KBM-7 (cell line): ENCODE data around the gene SRRD.
"Not testable (repeated sequence)": the region's sequence is repeated elsewhere in the genome, so short reads cannot be mapped to it uniquely, and the experiment has no call there.

Experiments used
- DNase-seq: peaks from one replicate; pipeline ENCODE4 v3.0.0-alpha.2; 2015
- in situ Hi-C: fragments of 300-500 bp; cut with MboI; formaldehyde crosslinking; loops from 2 replicates; pipeline ENCODE4 v1.14.3; 2020; ENCODE audit warnings: low sequenced_read_pairs, low pct_unique_long_range_greater_than_20kb, mixed read lengths

SRRD gene

DNA sequence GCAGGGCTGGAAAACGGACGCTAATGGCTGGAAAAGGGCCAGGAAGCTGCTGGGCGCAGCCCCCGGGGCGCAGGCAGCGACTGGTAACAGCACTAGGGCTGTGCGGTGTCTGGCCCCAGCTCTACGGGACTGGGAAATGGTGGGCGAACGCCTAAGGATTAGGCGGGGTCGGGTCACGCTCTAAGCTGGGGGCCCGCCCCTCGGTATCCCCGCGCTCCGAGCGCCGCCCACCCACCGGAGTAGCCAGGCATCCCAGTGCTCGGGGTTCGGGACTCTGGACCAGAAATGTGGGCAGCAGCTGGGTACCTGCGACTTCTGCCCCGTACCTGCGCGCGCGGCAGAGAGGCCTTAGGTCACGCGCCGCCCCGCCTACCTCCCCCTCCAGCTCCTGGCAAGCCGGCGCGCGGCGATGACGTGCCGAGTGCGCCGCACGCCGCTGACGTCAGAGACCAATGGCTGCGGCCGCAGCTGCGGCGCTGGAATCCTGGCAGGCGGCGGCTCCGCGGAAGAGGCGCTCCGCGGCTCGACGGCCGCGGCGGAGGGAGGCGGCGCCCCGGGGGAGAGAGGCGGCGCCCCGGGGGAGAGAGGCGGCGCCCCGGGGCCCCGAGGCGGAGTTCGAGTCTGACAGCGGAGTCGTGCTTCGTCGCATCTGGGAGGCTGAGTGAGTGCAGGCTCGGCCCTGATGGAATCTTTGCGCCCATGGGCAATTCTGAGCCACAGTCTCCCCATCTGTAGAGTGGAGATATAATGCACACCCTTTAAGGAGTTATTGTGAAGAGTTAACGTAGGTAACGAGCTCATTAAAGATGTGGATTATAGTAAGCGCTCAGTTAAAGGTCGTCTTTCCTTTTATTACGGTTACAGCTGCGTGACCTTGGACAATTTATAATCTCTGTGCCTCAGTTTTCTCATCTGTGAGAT is at the start of gene SRRD, which contains the start of gene HPS4:
Gene SRRD (plus strand): TSS at position 439 of the 921 bp plus-strand sequence. CDS start 14 bp downstream, at position 453.
Gene HPS4 (minus strand): TSS at position 345 of the 921 bp plus-strand sequence. CDS start 2,021 bp downstream, outside the sequence.
- peak; percentile 92 for DNase-seq
- in situ Hi-C loops, result no loop called here

DNA sequence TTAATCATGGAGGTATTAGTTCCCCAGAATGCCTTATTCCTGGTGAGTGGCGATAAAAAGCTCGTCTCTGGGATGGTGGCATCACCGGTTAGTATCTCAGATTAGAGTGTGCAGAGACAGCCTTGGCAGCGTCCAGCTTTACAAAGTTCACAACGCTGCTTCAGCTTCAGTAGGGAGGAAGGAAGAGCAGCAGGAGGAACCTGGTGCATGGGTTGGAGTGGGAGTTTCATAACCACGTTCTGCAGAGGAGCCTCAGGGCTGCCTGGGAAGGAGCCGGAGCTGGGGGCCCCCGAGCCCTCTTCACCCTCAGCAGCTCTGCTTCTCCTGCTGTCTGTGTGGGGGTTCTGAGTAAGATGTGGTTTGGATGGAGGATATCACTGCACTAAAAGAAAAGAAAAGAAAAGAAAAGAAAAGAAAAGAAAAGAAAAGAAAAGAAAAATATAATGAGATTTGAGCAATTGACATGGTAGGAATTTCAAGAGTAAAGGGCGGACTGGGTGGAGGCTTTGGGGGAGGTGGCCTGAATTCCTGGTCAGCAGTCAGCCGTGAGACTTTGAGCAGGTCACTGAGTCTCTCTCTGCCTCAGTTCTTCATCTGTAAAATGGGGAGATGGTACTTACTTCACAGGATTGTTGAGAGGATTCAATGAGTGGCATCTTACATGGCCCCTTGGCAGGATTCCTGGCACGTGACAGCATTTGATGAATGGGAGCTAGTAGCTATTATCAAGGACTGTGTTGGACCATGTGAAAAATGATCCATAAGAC is 48.2 kb upstream of the SRRD start:
- DNase-seq, result peak; percentile 55
- in situ Hi-C loops, result no loop called here

- in situ Hi-C loops, result no loop called here
- no peak for DNase-seq
Measured at GRCh38 chr22:26436903-26437515, 46.7 kb upstream of the SRRD start.

DNA sequence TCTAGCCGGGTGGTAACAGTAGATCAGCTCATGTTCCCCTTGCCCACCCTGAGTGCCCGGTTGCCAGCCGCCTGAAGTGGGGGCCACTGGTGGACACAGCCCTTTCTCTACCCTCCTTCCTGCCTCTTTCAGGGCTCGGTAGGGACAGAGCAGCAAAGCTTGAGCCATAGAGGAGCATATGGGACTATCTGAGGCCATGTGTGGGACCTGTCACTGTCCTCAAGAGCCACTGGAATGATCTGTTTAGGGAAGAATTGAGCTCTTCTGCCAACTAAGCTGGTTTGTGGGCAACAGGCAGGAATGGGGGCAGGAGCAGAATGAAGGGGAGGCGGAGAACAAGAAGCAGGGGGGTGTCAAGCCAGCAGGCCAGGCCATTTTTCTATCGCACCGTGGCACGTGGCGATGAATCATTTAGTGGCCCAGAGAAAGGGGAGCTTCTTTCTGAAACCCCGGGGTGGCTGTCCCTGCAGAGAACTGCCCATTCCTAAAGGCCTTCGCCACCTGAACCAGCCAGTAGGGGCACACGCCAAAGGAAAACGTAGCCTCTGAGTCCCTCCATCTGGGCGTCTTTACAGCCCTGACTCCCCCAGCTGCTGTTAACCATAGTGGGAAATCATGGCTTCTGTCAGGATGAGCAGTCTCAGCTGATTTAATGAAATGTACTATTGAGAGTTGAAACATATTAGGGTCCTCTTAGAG is 45.8 kb upstream of the SRRD start:
- DNase-seq, result no peak
- in situ Hi-C loops, result no loop called here

DNA sequence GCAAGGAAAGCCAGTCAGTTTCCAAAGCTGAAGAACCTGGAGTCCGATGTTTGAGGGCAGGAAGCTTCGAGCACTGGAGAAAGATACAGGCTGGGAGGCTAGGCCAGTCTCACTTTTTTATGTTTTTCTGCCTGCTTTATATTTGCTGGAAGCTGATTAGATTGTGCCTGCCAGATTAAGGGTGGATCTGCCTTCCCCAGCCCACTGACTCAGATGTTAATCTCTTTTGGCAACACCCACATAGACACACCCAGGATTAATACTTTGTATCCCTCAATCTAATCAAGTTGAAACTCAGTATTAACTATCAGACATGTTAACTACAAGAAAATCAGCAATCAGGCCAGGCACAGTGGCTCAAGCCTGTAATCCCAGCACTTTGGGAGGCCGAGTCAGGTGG is 44.9 kb upstream of the SRRD start:
- DNase-seq, in situ Hi-C loops: not testable (repeated sequence)

DNA sequence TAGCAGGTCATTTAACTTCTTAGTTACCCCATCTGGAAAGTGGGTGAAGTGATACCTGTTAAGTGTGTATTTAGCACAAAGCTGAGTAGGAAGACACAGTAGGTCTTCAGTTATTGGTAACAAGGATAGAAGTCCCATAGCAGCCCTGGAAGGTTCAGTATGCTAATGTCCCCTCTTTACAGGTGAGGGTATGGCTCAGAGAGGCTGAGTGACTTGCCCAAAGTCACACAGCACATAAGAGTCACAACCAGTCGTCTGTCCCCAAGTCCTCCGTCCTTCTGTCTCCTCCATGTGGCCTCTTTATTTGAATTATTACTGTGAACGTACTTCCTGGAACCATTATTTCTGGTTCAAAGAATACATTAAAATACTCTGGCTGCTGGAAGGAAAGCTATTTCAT is 44.1 kb upstream of the SRRD start:
- in situ Hi-C loops, result no loop called here
- no peak for DNase-seq

DNA sequence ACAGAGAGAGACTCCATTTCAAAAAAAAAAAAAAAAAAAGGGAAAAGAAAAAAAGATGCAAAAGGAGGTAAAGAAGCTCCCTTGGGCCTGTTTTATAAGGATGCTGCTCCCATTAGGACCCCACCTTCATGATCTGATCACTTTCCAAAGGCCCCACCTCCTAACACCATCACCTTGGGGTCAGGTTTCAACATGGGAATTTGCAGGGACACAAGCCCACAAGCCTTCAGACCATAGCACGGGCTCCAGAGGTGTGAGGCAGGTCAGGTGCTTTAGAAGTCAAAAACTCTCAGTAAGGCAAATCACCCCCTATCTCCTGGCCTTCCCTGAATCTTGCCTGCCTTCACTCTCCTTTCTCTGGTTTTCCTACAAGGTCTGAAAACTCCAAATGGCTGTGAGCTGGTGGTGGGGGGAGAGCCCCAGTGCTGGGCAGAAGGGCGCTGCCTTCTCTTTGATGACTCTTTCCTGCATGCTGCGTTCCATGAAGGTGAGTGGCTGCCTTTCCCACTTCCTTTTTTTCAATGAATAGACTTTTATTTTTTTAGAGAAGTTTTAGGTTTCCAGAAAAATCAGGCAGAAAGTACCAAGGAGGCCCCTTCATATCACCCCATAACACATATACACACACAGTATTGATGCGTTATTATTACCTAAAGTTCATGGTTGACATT is 41.5 kb upstream of the SRRD start:
- no peak for DNase-seq
- in situ Hi-C loops, result no loop called here

GRCh38 chr22:26443901-26444690 is 39.6 kb upstream of the SRRD start:
- in situ Hi-C loops, result no loop called here
- no peak for DNase-seq

- in situ Hi-C loops, result no loop called here
- no peak for DNase-seq
Measured at GRCh38 chr22:26444777-26445176, 38.9 kb upstream of the SRRD start.

GRCh38 chr22:26445577-26446275 is 38.0 kb upstream of the SRRD start:
- in situ Hi-C loops, result no loop called here
- DNase-seq, result no peak

- in situ Hi-C loops, result no loop called here
- no peak for DNase-seq
Measured at GRCh38 chr22:26446808-26447515, 36.7 kb upstream of the SRRD start.

DNA sequence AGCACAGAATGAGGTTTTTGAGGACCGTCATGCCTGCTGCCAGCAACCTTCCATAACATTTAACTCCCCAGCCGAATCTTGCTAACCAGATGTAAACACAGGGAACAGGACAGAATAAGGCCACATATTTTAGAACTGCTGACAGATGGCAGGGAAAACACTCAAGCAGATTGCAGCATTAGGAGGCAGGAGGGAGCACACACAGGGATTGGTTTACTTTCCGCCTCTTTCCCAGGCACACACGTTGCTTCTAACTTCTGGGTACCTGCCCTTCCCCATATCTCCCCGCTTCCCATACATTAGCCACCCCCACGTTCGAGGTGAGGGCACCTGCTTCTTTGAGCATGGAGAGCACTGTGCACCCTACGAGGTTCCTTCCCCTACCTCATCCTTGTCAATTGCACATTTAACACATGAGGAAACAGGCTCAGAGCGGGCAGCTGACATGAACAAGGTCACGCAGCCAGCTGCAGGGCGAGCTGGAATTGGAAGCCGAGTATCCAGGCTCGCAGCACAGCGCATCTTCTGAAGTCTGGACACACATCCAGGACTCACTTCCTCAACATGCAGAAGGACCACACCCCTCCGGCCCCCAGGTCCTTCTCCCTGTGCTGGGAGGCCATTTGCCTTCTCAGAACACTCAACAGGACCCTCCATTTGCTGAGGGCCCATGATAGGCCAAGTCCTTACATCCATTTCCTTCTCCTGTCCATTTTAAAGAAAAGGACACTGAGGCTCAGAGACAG is 35.9 kb upstream of the SRRD start:
- in situ Hi-C loops, result no loop called here
- DNase-seq, result no peak

DNA sequence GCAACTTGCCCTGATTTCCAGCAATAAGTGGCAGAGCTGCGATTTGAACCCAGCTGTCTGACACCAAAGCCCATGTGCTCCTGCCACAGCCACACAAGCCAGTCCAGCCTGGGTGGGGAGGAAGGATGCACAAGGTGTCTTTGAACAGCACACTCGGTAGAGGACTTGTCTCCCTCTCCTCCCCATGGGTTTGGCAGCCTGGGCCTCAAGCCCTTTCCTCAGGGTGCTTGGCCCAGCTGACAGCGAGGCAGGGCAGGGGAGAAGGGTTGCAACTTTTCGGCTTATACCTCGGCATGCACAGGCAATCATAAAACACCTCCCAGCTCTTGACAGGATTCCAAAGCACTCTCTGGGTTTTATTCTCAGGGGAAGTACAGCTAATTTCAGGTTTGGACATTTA is 35.3 kb upstream of the SRRD start:
- DNase-seq, result no peak
- in situ Hi-C loops, result no loop called here

GRCh38 chr22:26448941-26449340 is 34.7 kb upstream of the SRRD start:
- in situ Hi-C loops, result no loop called here
- DNase-seq, result no peak

GRCh38 chr22:26450453-26451185 is 33.1 kb upstream of the SRRD start:
- DNase-seq, result no peak
- in situ Hi-C loops, result no loop called here
